ENCODE results near the gene TCEANC2.
"Not testable (repeated sequence)": the region's sequence is repeated elsewhere in the genome, so short reads cannot be mapped to it uniquely, and the experiment has no call there.

TCEANC2 gene

GRCh38 chr1:54086754-54087153, 33.3 kb downstream of the TCEANC2 start:
- no peak for DNase-seq (ENCODE audit: low read depth, low spot score)

GRCh38 chr1:54088385-54088784, 35.0 kb downstream of the TCEANC2 start:
- DNase-seq (ENCODE audit: low read depth, low spot score), result no peak

- DNase-seq (ENCODE audit: low read depth, low spot score), result no peak
These were observed 38.3 kb downstream of the TCEANC2 start for GRCh38 chr1:54091666-54092065.

- DNase-seq (ENCODE audit: low read depth, low spot score), result no peak
These were observed 40.8 kb downstream of the TCEANC2 start for GRCh38 chr1:54094001-54094729.

DNA sequence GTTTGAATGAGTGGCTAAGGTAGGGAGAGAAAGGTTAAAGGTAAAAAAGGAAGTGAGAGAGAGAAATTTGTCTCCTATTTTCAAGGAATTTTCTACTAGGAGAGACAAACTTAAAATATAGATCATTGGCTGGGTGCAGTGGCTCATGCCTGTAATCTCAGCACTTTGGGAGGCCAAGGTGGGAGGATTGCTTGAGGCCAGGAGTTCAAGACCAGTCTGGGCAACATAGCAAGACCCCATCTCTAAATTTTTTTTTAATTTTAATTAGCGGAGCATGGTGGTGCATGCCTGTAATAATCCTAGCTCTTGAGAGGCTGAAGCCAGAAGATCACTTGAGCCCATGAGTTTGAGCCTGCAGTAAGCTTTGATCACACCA, 41.3 kb downstream of the TCEANC2 start:
- not testable (repeated sequence) for DNase-seq (ENCODE audit: low read depth, low spot score)

- DNase-seq (ENCODE audit: low read depth, low spot score), result no peak
These were observed 42.3 kb downstream of the TCEANC2 start for GRCh38 chr1:54095546-54096226.

- no peak for DNase-seq (ENCODE audit: low read depth, low spot score)
These were observed 42.9 kb downstream of the TCEANC2 start for GRCh38 chr1:54096227-54096876.

DNA sequence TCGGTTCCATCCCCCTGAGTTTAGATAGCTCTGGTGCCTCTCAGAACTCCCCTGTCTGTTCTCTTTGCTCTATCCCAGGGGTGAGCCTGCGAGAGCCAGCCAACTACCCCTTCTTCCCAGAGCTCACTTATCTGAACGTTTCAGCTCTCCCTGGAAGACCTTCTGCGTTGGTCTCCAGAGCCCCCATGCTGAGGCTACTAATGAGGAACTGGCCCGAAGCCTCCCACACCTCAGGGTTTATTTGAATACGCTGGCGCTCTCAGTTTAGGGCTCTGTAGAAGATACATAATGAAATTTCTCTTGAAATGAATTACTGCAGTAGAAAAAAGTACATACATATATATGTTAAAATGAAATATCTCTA, 43.5 kb downstream of the TCEANC2 start:
- DNase-seq (ENCODE audit: low read depth, low spot score), result no peak

- no peak for DNase-seq (ENCODE audit: low read depth, low spot score)
These were observed 45.7 kb downstream of the TCEANC2 start for GRCh38 chr1:54099061-54099610.

DNA sequence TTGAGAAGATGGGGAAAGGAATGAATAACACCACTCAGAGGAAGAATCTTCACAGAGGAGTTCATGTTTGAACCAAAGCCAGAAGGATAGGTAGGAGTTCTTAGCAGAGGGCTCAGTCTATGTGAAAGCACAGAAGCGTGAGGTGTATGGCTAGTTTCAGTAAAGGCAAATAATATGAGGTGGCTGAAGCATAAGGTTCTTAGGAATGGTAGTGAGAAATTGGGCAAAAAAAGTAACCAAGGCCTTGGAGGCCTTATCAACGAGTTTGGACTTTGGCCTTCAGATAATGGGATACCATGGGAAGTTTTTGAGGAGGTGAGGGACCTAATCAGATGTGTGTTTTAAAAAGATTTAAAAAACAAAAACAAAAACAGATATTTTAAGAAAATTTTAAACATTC, 47.1 kb downstream of the TCEANC2 start:
- no peak for DNase-seq (ENCODE audit: low read depth, low spot score)

DNA sequence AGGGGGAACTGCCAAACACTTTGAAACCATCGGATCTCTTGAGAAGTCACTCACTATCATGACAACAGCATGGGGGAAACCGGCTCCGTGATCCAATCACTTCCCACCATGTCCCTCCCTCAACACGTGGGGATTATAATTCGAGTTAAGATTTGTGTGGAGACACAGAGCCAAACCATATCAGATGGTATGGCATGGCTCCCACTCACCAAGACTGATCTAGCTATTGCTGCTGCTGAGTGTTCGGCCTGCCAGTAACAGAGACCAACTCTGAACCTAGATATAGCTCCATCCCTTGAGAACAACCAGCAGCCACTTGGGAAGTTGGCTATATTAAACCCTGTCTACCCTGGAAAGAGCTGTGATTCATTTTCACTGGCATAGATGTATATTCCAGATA, 50.0 kb downstream of the TCEANC2 start:
- DNase-seq (ENCODE audit: low read depth, low spot score), result no peak

DNA sequence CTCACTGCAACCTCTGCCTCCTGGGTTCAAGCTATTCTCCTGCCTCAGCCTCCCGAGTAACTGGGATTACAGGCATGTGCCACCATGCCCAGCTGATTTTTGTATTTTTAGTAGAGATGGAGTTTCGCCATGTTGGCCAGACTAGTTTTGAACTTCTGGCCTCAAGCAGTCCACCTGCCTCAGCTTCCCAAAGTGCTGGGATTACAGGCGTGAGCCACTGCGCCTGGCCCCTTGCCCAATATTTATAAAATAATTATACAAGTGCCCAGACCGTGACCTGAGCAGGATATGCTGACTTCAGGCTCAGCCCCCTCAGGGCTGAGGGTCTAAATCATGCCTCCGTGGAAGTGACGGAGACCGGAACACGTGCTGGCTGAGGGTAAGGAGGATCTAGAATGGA, 51.2 kb downstream of the TCEANC2 start:
- not testable (repeated sequence) for DNase-seq (ENCODE audit: low read depth, low spot score)

DNA sequence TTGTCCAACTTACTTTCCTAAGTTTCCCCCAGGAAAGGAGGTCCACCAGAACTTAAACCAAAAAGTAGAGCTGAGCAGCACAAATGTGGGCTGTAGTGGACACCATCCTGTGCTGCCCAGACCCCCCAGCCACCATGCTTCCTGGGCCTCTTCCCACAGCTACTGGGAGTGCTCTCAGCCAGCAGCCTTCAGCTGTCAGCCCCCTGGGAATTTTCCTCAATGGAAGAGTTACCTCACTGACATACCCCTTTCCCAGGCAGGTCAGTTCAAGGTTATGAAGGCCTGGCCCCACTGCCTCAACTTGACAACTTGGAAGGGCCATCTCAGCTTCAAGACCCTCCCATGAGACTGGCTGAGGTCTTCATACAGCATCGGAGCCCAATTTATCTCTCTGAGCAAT, 51.7 kb downstream of the TCEANC2 start:
- DNase-seq (ENCODE audit: low read depth, low spot score), result no peak

GRCh38 chr1:54105736-54106269, 52.4 kb downstream of the TCEANC2 start:
- DNase-seq (ENCODE audit: low read depth, low spot score), result no peak

- DNase-seq (ENCODE audit: low read depth, low spot score), result no peak
These were observed 53.7 kb downstream of the TCEANC2 start for GRCh38 chr1:54107131-54107530.

- DNase-seq (ENCODE audit: low read depth, low spot score), result no peak
These were observed 54.7 kb downstream of the TCEANC2 start for GRCh38 chr1:54108156-54108555.

DNA sequence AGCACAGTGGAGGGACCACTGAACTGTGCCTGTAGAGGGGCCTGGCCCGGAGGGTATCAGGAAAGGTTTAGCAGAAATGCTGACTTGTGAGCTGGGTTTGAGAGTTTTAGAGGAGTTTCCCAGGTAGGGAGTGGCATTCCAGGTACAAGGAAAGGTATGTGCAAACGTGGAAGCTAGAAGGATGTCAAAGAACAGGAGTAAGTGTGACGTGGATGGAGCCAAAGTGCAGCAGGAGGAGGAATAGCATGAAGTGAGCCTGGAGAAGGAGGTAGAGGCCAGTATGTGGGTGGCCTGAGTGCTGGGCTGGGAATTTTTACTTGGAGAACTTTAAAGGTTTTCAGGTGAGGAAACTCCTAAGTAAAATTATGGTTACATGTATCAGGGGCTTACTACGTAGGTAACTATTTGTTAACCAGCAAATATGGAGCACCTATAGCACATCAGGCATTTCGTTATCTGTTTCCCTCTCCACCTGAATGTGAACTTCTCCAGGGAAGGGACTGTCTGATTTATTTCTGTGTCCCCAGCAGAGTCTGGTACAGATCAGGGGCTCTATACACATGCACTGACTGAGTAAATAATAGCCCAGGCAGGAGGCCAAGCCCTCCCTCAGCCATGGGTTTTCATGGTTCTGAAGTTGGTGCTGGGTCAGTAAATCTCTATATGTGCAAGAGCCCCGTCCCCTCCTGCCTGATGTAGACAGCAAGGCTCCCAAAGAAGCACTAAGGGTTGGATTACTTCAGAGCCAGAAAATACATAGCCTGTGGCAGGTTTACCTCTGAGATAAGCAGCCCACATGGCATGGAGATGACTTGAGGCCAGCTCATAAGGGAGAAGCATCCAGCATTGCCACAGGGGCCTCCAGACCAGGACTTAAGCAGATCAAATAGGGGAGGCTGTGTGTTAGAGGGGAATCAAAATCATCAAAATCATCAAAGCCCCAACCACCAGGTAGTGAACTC, 56.0 kb downstream of the TCEANC2 start:
- no peak for DNase-seq (ENCODE audit: low read depth, low spot score)

DNA sequence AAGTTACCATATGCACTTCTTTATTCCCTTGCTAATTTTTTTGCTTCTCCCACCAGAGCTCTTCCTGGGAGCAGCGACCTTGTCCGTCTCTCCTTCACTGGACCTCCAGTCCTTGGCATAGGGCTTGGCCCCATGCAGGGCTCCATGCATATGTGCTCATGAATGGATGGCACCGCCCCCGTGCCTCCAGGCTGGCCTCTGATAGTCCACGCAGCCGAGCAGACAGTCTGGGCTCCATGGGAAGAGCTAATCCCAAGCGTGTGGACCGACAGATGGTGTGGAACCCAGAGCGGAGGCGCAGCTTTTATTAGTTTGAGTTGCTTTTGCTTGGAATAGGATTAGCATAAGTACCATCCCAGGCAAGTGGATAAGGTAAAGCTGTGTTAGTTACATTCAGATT, 57.6 kb downstream of the TCEANC2 start:
- no peak for DNase-seq (ENCODE audit: low read depth, low spot score)

GRCh38 chr1:54111624-54112023, 58.2 kb downstream of the TCEANC2 start:
- no peak for DNase-seq (ENCODE audit: low read depth, low spot score)

- no peak for DNase-seq (ENCODE audit: low read depth, low spot score)
These were observed 58.6 kb downstream of the TCEANC2 start for GRCh38 chr1:54112027-54112426.

DNA sequence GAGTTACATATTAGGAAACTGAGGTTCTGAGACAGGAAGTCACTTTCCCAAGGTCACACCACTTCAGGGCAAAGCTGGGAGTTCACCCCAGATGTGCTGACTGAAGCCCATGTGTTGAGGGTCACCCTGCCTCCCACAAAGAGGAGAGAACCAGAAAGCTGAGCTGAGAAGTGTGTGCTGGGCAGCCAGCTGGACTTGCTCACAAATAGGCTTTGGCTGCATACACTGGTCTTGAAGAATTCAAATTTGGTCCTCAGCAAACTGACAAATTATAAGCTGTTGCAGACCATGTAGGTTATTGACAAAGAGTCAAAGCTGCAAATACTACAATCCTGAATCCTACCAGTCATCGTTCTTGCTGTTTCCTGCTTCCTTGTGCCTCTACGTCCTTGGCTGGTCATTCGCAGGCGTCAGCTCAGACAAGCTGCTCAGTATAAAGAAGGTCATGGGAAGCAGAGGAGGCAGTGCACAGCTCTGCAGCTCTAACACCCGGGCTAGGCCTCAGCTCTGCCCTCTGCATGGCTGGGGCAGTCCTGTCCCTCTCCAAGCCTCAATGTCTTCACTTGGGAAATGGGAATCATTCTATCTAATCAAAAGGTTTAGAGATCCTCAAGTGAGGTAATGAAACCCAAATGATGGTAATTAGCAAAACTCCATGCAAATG, 59.4 kb downstream of the TCEANC2 start:
- no peak for DNase-seq (ENCODE audit: low read depth, low spot score)

Measured in iPS DF 19.7 (cell line).